ENCODE results near the gene BCAS3.

- no peak for TF ChIP-seq ZNF8 (CRISPR knock-in tag; IDR thresholded peaks at IDR 0.05)
- no peak for TF ChIP-seq ISL1 (CRISPR knock-in tag; IDR thresholded peaks at IDR 0.05)
- TF ChIP-seq PATZ1 (CRISPR knock-in tag; IDR thresholded peaks at IDR 0.05; ENCODE audit: borderline replicate concordance): no peak
Observed at GRCh38 chr17:61134551-61135235, 457.0 kb downstream of the BCAS3 start.
